NCI-H146 (cell line): ENCODE results near the gene VCX2.
"Not testable (repeated sequence)": the region's sequence is repeated elsewhere in the genome, so short reads cannot be mapped to it uniquely, and the experiment has no call there.

ENCODE experiments used
- DNase-seq: peaks from one replicate; lab custom pipeline; 2025; lab: John Stamatoyannopoulos, UW

VCX2 gene

GRCh38 chrX:8171169-8171568 is at the start of gene VCX2:
Gene VCX2, minus strand, starts transcription at chrX:8171267. Its CDS starts 624 bp downstream, at chrX:8170643.
- not testable (repeated sequence) for DNase-seq

DNA sequence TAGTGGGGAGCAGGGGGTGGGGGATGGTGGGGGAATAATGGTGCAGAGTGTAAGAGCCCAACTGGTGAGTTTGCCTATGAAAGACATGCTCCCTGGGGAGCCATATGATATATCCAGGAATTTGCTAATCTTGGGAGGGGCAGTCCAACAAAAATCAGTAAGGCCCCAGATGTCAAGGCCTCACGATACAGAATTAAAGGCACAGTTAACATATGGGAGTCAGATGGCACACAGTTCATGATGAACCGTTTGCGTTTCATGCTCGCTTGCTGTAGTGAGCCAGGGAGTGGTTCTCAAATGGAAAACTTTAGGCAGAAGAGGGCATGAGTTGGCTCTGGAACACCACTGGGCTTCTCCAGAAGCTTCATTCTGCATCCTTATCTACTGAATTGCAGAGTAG is 33.9 kb upstream of the VCX2 start:
- no peak for DNase-seq

DNA sequence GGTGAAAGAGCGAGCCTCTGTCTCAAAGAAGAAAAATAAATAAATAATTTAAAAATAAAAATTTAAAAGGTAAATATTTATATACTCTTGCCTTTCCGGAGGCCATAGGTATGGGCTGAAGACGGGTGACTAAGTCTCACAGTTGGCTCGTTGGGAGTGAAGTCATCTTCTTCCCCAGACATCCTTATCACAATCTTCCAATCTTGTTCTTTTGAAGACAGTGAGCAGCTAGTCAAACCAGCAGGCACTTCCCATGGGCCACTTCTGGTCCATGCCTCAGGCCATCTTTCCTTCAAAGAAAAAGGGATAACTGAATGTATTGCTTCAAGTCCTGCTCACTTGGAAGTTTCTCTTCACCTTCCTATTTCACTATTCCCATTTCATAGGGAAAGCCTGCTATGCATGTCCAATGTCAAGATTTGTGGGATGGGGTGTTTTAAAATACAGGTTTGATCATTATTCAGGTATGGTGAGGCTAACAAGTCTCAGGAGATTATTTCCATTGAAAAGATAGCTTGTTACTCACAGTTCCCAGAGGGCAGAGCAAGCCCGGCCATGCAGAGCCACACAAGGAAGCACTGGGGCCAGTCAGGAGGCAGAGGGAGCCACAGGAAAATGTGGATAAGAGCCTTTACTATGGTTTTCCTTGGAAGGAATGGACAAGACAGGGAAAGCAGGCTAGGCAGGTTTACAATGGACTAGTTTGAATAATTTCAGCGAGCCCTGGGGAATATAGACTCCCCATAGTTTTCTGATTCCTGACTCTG is 33.3 kb upstream of the VCX2 start:
- DNase-seq = no peak

- no peak for DNase-seq
Measured at GRCh38 chrX:8201896-8202331, 30.8 kb upstream of the VCX2 start.

DNA sequence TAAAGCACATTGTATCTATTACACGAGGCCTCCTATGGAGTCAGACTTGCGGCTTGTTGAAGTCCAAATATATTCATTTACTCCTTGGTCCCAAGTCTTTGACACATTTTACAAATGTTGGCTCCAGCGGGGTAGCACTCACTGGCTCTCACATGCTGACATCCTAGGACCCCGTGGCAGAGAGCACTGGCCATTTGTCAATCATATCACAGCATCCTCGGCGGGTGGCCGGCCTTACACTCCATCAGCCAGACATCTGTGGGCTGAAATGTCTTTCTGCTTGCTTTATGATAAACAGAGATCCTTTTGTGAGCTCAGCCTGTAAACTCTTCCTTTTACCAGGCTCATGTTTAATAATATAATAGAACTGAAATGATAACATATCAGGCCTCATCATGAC is 25.7 kb upstream of the VCX2 start:
- DNase-seq = peak; percentile 24

DNA sequence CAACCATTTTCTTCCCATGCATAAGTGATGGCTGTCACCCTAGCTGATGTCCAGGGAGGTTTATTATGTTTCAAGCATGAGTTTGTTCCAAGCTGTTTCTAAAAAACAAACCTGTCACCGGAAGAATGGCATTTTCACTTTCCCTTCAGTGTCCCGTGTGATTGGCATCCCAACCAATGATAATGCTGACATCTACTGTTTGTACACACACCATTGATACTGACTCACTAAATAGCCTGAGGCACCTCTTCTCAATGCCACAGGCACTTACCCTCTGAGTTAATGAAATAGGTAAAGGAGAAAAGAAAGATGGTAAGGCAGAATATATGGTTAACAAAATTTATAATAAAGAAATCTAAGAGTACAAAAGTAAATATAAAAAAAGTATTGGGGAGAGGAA is 23.1 kb upstream of the VCX2 start:
- peak; percentile 70 for DNase-seq

DNA sequence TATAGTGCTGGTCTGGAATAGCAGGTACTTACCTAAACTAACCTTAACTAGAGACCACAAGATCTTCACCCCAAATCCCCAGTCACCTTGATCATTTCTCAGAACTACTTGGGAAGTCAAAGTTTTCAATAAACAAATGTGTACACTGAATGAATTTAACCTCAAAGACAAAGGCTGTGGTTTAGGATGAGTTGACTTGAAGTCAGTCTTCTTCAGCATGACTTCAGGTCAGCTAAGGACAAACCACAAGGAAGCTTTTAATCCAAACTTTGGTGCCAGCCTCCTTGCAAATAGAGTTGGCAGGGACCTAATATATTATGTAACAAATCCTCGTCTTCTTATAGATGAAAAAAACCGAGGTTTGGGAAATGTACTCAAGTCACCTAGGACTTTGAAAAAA is 21.2 kb upstream of the VCX2 start:
- DNase-seq = no peak

GRCh38 chrX:8191022-8191421 is 20.0 kb upstream of the VCX2 start:
- DNase-seq = no peak

GRCh38 chrX:8190341-8190830 is 19.3 kb upstream of the VCX2 start:
- no peak for DNase-seq

DNA sequence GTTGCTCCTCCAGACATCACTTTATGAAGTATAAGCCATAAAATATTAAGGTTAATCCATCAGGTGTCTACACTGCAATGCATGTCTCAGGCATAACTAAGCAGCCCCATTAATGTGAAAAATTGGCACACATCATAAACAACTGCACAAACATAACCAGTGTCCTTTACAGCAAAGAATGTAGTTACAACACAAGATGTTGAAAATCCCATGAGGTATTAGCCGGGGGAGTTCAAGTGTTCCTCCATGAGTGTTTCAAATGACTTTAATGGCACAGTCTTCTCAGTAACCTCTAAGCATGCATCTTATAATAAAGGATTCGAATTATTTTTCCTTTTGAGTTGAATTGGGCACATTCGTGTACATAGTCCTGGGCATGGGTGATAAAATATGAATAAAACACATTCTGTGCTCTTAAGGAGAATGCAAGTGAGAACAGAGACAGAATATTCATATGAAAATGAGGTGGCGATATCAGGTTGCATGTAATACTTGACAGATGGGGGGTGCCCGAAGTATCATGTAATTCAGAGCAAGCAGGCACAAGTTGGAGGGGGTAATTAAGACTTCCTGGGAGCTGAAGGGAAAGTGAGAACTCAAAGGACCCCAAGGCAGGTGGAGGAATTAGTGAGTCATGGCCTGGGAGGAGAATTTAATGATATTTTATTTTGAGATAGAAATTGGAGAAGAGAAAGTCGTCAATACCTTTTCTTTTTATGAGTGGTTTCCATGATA is 18.2 kb upstream of the VCX2 start:
- DNase-seq = peak; percentile 53

- no peak for DNase-seq
Measured at GRCh38 chrX:8183346-8183745, 12.3 kb upstream of the VCX2 start.

DNA sequence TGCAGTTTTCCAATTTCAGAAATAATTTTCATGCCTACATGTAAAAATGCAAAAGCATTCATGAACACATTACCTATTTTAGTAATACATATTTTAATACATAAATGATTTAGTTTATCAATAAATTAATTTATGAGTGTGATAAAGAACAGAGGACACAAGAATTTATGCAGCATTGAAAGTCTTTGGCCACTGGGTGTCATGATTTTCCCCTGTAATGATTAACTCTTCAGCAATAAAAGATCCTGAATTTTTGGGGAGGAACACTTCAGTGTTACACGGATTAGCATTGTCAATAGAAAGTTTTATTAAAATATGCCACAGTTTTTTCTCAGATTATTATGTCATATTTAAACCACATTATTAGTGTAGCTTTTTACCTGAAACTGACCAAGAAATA is 8.6 kb upstream of the VCX2 start:
- peak; percentile 15 for DNase-seq

GRCh38 chrX:8154011-8154410 is 17.1 kb downstream of the VCX2 start:
- DNase-seq = not testable (repeated sequence)

- DNase-seq = peak; percentile 4
Measured at GRCh38 chrX:8147226-8147625, 23.8 kb downstream of the VCX2 start.

GRCh38 chrX:8144925-8145324 is 26.1 kb downstream of the VCX2 start:
- no peak for DNase-seq

DNA sequence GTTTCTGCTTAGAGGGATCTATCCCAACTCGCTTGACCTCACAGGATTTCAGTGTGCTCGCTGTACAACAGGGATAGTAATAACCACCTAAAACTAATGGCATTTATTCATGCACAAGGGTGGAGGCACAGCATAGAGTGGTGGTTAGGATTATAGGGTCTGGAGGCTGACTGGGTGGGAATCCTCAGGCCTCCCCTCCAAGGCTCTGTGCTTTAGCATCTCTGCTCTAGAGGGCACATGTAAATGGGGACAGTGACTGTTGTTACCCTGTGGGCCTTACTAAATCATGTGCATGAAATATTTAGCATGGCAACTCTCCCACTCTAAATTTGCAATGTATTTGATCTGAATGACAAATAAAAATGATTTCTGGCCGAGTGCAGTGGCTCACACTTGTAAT is 29.2 kb downstream of the VCX2 start:
- no peak for DNase-seq

DNA sequence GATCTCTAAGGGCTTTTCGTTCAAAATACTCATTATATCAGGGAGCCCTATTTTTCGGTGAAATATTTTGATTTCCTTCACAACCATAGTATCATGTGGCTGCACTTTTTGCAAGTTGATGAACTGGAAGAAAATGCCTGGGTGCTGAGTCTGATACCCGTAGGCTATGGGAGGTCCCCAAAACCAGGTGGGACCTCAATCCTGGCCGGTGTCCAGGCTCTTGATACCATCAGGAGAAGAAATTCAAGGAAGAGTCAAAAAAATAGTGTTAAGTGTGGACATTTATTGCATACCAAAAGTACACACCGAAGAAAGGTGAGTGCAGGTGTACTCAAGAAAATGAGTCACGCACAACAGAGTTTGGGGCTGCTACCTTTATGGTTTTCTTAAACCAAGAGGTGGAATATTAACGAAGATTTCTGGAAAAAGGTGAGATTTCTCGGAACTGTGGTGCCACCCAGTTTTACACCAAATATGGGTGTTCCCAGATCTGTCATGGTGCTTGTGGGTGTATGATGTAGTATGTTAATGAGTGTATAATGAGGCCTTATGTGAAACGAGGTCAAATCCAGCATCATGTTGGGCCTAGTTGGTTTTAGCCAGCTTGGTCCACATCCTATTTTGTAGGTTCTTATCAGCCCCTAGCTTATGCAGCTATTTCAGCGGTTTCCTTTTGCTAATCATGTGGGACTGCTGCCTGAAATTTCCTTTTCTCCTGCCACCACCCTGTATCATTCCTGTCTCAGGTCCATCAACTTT is 29.9 kb downstream of the VCX2 start:
- no peak for DNase-seq

DNA sequence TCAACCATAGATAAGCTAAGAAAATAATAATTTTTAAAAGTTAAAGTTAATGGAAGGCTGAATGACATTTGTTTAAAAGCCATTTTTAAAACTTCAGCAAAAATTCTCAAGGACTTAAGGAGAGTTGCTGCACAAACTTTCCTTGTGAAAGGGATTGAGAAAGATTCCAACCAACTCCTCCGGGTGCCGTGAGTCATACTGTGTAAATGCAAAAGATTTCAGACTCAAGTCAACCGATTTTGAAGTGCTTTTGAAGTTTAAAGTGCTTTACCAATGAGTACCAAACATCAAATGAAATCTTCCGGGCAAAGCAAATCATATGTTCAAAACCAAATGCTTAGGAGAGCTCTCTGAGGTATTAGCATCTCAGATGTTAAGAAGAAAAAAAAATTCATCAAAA is 31.4 kb downstream of the VCX2 start:
- no peak for DNase-seq

GRCh38 chrX:8138252-8138651 is 32.8 kb downstream of the VCX2 start:
- no peak for DNase-seq

GRCh38 chrX:8126648-8127047 is 44.4 kb downstream of the VCX2 start:
- DNase-seq = no peak

- no peak for DNase-seq
Measured at GRCh38 chrX:8126092-8126491, 45.0 kb downstream of the VCX2 start.

DNA sequence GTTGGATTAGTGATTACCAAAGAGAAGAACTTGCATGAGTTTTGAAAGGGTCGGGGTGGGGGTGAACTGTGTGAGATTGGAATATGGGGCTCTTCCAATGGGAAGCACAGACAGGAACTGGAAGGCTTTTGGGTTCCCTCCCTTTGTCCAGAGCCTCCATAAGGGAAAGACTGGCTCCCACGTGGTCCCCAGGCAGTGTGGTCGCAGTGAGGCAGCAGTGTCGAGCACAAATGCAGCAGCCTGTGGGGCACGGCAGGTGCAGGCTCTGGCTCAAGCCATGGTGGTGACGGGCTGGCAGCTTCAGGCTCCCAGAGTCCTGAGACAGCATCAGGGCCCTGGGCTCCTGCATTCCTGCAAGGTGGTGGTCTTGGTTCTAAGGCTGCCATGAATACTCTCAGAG is 45.5 kb downstream of the VCX2 start:
- no peak for DNase-seq

- DNase-seq = no peak
Measured at GRCh38 chrX:8122538-8122937, 48.5 kb downstream of the VCX2 start.
